Measurements from ENCODE around the gene MYL1. TPM values are rescaled to one million over a fixed set of nuclear protein-coding genes. Genes with fewer than 3 reads are reported as not detected.

The MYL1 gene
- total RNA-seq, 1 donor from 2014 or later, result not detected

DNA sequence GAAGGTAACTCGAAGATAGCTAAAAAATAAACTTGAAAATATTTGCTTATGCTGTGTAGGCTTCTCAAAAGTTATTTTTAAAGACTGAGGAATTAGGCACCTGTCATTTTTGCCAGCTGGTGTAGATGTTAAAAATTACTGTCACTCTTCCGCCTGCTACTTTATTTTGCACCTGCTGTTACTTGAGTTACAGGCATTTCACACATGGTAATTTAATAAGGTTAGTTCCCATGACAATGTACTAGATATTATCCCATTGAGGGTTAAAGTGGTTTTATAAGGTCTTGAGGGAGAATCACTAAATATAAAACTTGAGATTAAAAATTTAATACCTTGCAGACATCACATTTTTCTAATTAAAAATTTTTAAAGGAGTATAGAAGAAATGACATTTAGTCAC, 26.6 kb downstream of the MYL1 start:
- DNase-seq (ENCODE audit: low read depth, low spot score), result no peak
- no peaks in the 10 kb centered on the region for H3K4me1 Mint-ChIP-seq
- H3K27me3 Mint-ChIP-seq (ENCODE audit: low read depth), result no peaks in the 10 kb centered on the region
- H3K4me3 Mint-ChIP-seq, result no peak overlapping the region
- no peaks in the 10 kb centered on the region for H3K9me3 Mint-ChIP-seq
- H3K27ac Mint-ChIP-seq (ENCODE audit: unreplicated experiment), result no peak overlapping the region
- TF ChIP-seq, protein P1, sequence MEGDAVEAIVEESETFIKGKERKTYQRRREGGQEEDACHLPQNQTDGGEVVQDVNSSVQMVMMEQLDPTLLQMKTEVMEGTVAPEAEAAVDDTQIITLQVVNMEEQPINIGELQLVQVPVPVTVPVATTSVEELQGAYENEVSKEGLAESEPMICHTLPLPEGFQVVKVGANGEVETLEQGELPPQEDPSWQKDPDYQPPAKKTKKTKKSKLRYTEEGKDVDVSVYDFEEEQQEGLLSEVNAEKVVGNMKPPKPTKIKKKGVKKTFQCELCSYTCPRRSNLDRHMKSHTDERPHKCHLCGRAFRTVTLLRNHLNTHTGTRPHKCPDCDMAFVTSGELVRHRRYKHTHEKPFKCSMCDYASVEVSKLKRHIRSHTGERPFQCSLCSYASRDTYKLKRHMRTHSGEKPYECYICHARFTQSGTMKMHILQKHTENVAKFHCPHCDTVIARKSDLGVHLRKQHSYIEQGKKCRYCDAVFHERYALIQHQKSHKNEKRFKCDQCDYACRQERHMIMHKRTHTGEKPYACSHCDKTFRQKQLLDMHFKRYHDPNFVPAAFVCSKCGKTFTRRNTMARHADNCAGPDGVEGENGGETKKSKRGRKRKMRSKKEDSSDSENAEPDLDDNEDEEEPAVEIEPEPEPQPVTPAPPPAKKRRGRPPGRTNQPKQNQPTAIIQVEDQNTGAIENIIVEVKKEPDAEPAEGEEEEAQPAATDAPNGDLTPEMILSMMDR (conservative IDR thresholded peaks at IDR 0.05), result no peak
- H3K36me3 Mint-ChIP-seq (ENCODE audit: low read depth), result no peaks in the 10 kb centered on the region

DNA sequence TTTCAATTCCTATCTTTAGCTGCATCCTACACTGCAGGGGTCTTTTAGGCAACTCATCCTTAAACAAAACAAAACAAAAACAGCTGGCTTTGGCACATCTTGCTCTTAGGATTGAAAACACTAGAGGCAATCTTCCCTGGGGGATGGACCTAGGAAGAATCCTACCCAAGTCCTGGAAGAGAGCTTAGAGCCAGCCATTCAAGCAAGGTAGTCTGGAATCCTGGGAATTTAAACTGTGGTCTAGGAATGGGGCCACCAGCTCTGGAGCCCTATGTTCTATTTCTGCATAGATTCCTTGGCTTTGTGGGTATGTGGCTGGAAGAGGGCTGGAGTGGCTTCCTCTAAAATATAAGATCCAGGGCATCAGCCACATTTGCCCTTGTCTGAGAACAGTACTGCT, 27.7 kb downstream of the MYL1 start:
- Mint-ChIP-seq H3K36me3 (ENCODE audit: low read depth) (no peaks in the 10 kb centered on the region), H3K4me3 (no peak overlapping the region), H3K4me1 (no peaks in the 10 kb centered on the region), H3K9me3 (peaks cover 2% of the 10 kb centered on the region), H3K27me3 (ENCODE audit: low read depth) (no peaks in the 10 kb centered on the region), H3K27ac (ENCODE audit: unreplicated experiment) (no peak overlapping the region)
- TF ChIP-seq, protein P1 (conservative IDR thresholded peaks at IDR 0.05), result no peak
- DNase-seq (ENCODE audit: low read depth, low spot score), result no peak

DNA sequence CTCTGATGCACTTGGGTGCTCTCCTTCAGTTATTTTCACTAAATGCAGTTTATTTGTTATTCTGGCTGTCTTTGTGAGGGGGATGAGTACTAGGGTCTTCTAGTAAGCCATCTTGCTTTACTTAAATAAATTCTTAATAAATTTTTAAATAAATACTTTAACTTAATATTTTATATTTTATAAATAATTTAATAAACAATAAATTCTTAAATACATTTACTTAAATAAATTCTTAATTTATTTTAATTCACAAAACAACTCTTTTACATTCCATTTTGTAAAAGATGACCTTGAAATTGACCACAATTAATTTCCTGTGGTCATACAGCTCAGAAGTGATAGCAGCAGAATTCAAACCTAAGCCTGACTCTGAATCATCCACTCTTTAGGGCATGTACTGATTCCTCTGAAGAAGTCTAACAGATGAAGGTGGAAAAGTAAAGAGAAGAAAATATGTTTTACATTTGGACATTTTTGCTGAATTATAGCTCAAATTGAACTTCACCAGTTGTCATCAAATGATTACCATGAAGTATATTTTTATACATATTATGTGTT, 28.8 kb downstream of the MYL1 start:
- no peak for DNase-seq (ENCODE audit: low read depth, low spot score)
- TF ChIP-seq, protein P1 (conservative IDR thresholded peaks at IDR 0.05), result no peak
- H3K27me3 Mint-ChIP-seq (ENCODE audit: low read depth), result no peaks in the 10 kb centered on the region

DNA sequence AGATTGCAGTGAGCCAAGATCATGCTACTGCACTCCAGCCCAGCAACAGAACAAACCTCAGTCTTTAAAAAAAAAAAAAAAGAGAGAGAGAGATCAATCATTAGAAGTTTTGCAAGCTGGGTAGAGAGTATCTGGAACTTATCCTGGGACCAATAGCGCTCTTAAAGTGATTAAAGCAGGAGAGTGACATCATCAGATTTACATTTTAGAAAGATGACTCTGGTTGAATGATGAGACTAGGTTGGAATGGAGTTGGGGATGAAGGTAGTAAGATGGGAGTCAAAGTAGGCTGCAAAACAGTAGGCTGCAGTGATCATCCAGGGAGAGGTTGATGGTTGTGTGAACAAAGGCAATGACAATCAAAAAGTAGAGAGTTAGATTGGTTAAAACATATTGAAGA, 37.8 kb downstream of the MYL1 start:
- no peak overlapping the region for H3K4me3 Mint-ChIP-seq
- no peak overlapping the region for H3K27ac Mint-ChIP-seq (ENCODE audit: unreplicated experiment)
- H3K9me3 Mint-ChIP-seq, result peaks cover 10% of the 10 kb centered on the region
- no peaks in the 10 kb centered on the region for H3K36me3 Mint-ChIP-seq (ENCODE audit: low read depth)
- TF ChIP-seq, protein P1 (conservative IDR thresholded peaks at IDR 0.05), result no peak
- DNase-seq (ENCODE audit: low read depth, low spot score), result no peak
- H3K4me1 Mint-ChIP-seq, result no peaks in the 10 kb centered on the region
- peaks cover 3% of the 10 kb centered on the region for H3K27me3 Mint-ChIP-seq (ENCODE audit: low read depth)

More for the DNA sequence above, 28.8 kb downstream of the MYL1 start:
- Mint-ChIP-seq H3K36me3 (ENCODE audit: low read depth) (no peaks in the 10 kb centered on the region), H3K9me3 (peaks cover 2% of the 10 kb centered on the region), H3K4me3 (no peak overlapping the region), H3K4me1 (no peaks in the 10 kb centered on the region), H3K27ac (ENCODE audit: unreplicated experiment) (no peak overlapping the region)

DNA sequence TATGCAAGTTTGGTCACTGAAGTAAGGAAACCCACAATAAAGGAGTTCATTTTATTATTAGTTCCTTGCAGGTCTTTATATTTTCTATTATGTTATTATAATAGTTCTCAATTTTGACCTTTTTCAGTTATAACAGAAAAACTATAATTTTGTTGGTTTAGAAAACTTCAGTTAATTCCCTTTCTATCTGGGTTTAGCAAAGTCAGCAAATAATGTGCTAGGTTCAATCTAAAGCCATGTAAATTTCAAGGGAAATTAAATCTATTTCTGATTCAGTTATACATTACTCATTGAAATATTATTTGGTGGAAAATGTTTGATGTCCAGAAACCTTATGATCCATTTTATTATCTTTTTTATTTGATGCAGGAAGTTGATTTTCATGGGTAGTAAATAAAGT, 43.7 kb downstream of the MYL1 start:
- Mint-ChIP-seq H3K9me3 (peaks cover 3% of the 10 kb centered on the region), H3K27ac (ENCODE audit: unreplicated experiment) (no peak overlapping the region), H3K27me3 (ENCODE audit: low read depth) (peaks cover 17% of the 10 kb centered on the region), H3K4me1 (no peaks in the 10 kb centered on the region), H3K36me3 (ENCODE audit: low read depth) (no peaks in the 10 kb centered on the region), H3K4me3 (no peak overlapping the region)
- DNase-seq (ENCODE audit: low read depth, low spot score), result no peak
- TF ChIP-seq, protein P1 (conservative IDR thresholded peaks at IDR 0.05), result no peak
